ENCODE data around the gene TMEM30B. TPM values are rescaled to one million over a fixed set of nuclear protein-coding genes. Genes with fewer than 3 reads are reported as not detected.

Gene TMEM30B
- total and polyA plus RNA-seq, 2 of the 13 experiments (the other 11 are each of a cell fraction or from before 2014, with no cell fraction given): not detected

DNA sequence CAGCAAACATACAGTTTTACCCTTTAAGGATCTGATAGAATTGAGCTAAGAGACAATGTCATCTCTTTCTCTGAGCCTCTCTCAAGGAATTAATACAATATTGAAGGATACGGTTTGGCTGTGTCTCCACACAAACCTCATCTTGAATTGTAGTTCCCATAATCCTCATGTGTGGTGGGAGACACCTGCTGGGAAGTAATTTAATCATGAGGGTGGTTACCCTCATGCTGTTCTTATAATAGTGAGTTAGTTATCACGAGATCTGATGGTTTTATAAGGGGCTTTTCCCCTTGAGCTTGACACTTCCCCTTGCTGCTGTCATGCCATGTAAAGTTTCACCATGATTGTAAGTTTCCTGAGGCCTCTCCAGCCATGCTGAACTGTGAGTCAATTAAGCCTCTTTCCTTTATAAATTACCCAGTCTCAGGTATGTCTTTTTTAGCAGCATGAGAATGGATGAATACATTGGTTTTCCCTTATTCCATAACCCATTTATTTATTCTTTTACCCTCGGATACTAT lies 47.6 kb downstream of the TMEM30B start:
- ChIA-PET CTCF (ENCODE audit: low intra/inter-chr PET ratio, low total read pairs) (no interaction called here), POLR2A (no interaction called here)
- Histone ChIP-seq H3K9me3 (ENCODE audit: low read length) (no peaks in the 10 kb centered on the region), H2AFZ (ENCODE audit: low read length) (no peak overlapping the region), H3K36me3 (replicated peaks in 1 of 2; ENCODE audit: control insufficient read depth in 1 of 2, insufficient read depth in 2 of 2, low read length in 2 of 2) (no peaks in the 10 kb centered on the region), H3K27ac (ENCODE audit: extremely low read length, insufficient read depth, low read length) (no peak overlapping the region), H4K20me1 (ENCODE audit: insufficient read depth, low read length) (no peaks in the 10 kb centered on the region), H3K9ac (ENCODE audit: insufficient read depth, low read depth, low read length) (no peak overlapping the region), H3K27me3 (ENCODE audit: control insufficient read depth in 1 of 2, insufficient read depth in 2 of 2, low read length in 2 of 2) (peaks cover 0 to 10% of the 10 kb centered on the region in 2 experiments; a peak in 1 of 5 replicates), H3K4me1 (ENCODE audit: insufficient read depth, low read length) (no peaks in the 10 kb centered on the region), H3K4me2 (ENCODE audit: low read depth, low read length) (no peak overlapping the region), H3K4me3 (replicated peaks in 1 of 3; ENCODE audit: insufficient read depth in 1 of 3, low read depth in 2 of 3, low read length in 3 of 3) (no peak overlapping the region), H3K79me2 (ENCODE audit: insufficient read depth, low read length) (no peaks in the 10 kb centered on the region)
- no peak for DNase-seq (ENCODE audit: low spot score)
- 0% methylated on average over 3 of the region's 3 CpGs for WGBS (ENCODE audit: low lambda C conversion rate)
- TF ChIP-seq POLR2AphosphoS2 (IDR thresholded peaks at IDR 0.05; ENCODE audit: low read depth, low read length) (no peak), ISX (CRISPR knock-in tag; conservative IDR thresholded peaks at IDR 0.05) (no peak), GTF3A (CRISPR knock-in tag; conservative IDR thresholded peaks at IDR 0.05) (no peak), LCORL (IDR thresholded peaks at IDR 0.05) (no peak), LCORL (CRISPR knock-in tag; IDR thresholded peaks at IDR 0.05) (no peak), ZNF136 (CRISPR knock-in tag; IDR thresholded peaks at IDR 0.05; ENCODE audit: low read depth) (no peak), HNRNPK (IDR thresholded peaks at IDR 0.05; ENCODE audit: low read depth, low read length, poor library complexity, severe bottlenecking) (no peak), NR3C1 (CRISPR knock-in tag; IDR thresholded peaks at IDR 0.05) (no peak)
- BruUV-seq (replicated peaks): no TSS peak
- no peak for FAIRE-seq
- in situ Hi-C loops (cut with HindIII; ENCODE audit: extremely low pct_ligation_motif_present, low pct_unique_long_range_greater_than_20kb) (no loop called here), intact Hi-C loops (cut with micrococcal nuclease; ENCODE audit: unreplicated experiment) (no loop called here)
- ATAC-seq: no peak

DNA sequence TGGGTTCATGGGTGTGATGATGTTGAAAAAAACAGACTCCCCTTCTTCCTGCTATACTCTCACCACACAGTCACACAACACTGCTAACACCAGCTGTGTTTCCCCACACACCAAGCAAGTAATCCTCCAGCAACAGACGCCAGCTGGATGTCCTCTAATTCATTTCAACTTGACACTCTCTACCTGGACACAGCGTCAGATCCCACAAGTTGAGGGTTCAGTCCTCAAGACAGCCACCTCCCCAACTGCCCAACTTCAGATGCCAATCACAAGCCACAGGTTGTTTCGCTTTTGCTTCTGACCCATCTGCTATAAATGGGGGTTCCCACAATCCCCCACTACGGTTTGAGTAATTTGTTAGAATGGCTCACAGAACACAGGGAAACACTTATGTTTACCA lies 49.3 kb downstream of the TMEM30B start:
- H3K4me2 ChIP-seq (ENCODE audit: low read depth, low read length): no peak overlapping the region
- H3K9ac ChIP-seq (ENCODE audit: insufficient read depth, low read depth, low read length): no peak overlapping the region
- intact Hi-C loops (cut with micrococcal nuclease; ENCODE audit: unreplicated experiment) (no loop called here), in situ Hi-C loops (cut with HindIII; ENCODE audit: extremely low pct_ligation_motif_present, low pct_unique_long_range_greater_than_20kb) (no loop called here)
- no peaks in the 10 kb centered on the region for H3K4me1 ChIP-seq (ENCODE audit: insufficient read depth, low read length)
- H3K9me3 ChIP-seq (ENCODE audit: low read length): no peaks in the 10 kb centered on the region
- CTCF ChIA-PET (ENCODE audit: low intra/inter-chr PET ratio, low total read pairs): no interaction called here
- no peak overlapping the region for H3K27ac ChIP-seq (ENCODE audit: extremely low read length, insufficient read depth, low read length)
- 49% methylated on average over 4 of the region's 4 CpGs for WGBS (ENCODE audit: low lambda C conversion rate)
- H3K79me2 ChIP-seq (ENCODE audit: insufficient read depth, low read length): no peaks in the 10 kb centered on the region
- no peak for DNase-seq (ENCODE audit: low spot score)
- no peaks in the 10 kb centered on the region for H3K36me3 ChIP-seq (replicated peaks in 1 of 2; ENCODE audit: control insufficient read depth in 1 of 2, insufficient read depth in 2 of 2, low read length in 2 of 2)
- H4K20me1 ChIP-seq (ENCODE audit: insufficient read depth, low read length): no peaks in the 10 kb centered on the region
- peaks cover 0 to 14% of the 10 kb centered on the region in 2 experiments; a peak in 1 of 5 replicates for H3K27me3 ChIP-seq (ENCODE audit: control insufficient read depth in 1 of 2, insufficient read depth in 2 of 2, low read length in 2 of 2)
- no peak for ATAC-seq
- H2AFZ ChIP-seq (ENCODE audit: low read length): no peak overlapping the region
- FAIRE-seq: no peak
- BruUV-seq (replicated peaks): no TSS peak
- H3K4me3 ChIP-seq (replicated peaks in 1 of 3; ENCODE audit: insufficient read depth in 1 of 3, low read depth in 2 of 3, low read length in 3 of 3): no peak overlapping the region
- POLR2A ChIA-PET: no interaction called here
- TF ChIP-seq, protein P1, sequence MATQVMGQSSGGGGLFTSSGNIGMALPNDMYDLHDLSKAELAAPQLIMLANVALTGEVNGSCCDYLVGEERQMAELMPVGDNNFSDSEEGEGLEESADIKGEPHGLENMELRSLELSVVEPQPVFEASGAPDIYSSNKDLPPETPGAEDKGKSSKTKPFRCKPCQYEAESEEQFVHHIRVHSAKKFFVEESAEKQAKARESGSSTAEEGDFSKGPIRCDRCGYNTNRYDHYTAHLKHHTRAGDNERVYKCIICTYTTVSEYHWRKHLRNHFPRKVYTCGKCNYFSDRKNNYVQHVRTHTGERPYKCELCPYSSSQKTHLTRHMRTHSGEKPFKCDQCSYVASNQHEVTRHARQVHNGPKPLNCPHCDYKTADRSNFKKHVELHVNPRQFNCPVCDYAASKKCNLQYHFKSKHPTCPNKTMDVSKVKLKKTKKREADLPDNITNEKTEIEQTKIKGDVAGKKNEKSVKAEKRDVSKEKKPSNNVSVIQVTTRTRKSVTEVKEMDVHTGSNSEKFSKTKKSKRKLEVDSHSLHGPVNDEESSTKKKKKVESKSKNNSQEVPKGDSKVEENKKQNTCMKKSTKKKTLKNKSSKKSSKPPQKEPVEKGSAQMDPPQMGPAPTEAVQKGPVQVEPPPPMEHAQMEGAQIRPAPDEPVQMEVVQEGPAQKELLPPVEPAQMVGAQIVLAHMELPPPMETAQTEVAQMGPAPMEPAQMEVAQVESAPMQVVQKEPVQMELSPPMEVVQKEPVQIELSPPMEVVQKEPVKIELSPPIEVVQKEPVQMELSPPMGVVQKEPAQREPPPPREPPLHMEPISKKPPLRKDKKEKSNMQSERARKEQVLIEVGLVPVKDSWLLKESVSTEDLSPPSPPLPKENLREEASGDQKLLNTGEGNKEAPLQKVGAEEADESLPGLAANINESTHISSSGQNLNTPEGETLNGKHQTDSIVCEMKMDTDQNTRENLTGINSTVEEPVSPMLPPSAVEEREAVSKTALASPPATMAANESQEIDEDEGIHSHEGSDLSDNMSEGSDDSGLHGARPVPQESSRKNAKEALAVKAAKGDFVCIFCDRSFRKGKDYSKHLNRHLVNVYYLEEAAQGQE (IDR thresholded peaks at IDR 0.05; ENCODE audit: borderline replicate concordance in 1 of 2, low read depth in 1 of 2, low read length in 2 of 2): no peak
- TF ChIP-seq, protein P2, sequence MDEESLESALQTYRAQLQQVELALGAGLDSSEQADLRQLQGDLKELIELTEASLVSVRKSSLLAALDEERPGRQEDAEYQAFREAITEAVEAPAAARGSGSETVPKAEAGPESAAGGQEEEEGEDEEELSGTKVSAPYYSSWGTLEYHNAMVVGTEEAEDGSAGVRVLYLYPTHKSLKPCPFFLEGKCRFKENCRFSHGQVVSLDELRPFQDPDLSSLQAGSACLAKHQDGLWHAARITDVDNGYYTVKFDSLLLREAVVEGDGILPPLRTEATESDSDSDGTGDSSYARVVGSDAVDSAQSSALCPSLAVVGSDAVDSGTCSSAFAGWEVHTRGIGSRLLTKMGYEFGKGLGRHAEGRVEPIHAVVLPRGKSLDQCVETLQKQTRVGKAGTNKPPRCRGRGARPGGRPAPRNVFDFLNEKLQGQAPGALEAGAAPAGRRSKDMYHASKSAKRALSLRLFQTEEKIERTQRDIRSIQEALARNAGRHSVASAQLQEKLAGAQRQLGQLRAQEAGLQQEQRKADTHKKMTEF (CRISPR knock-in tag; IDR thresholded peaks at IDR 0.05): no peak
- TF ChIP-seq JDP2 (CRISPR knock-in tag; IDR thresholded peaks at IDR 0.05; ENCODE audit: borderline replicate concordance) (no peak), ZC3H4 (CRISPR knock-in tag; IDR thresholded peaks at IDR 0.05; ENCODE audit: borderline replicate concordance) (no peak), ELF3 (CRISPR knock-in tag; IDR thresholded peaks at IDR 0.05) (no peak), ELF1 (CRISPR knock-in tag; IDR thresholded peaks at IDR 0.05) (no peak)
- TF ChIP-seq, protein P3, sequence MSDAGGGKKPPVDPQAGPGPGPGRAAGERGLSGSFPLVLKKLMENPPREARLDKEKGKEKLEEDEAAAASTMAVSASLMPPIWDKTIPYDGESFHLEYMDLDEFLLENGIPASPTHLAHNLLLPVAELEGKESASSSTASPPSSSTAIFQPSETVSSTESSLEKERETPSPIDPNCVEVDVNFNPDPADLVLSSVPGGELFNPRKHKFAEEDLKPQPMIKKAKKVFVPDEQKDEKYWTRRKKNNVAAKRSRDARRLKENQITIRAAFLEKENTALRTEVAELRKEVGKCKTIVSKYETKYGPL (CRISPR knock-in tag; IDR thresholded peaks at IDR 0.05): no peak

Data from HepG2 (cell line).